GM21526 (cell line): ENCODE data around the gene DHRSX.
"Not testable (repeated sequence)": the region's sequence is repeated elsewhere in the genome, so short reads cannot be mapped to it uniquely, and the experiment has no call there.

Source experiments
- ATAC-seq: cut with Tn5 transposase; IDR thresholded peaks from one replicate; pipeline ENCODE4 v1.9.1; 2021; ENCODE audit warnings: moderate library complexity; ENCODE audit not compliant: unreplicated experiment, low FRiP score

DHRSX gene

GRCh38 chrX:2478546-2479419 lies 22.0 kb downstream of the DHRSX start:
- no peak for ATAC-seq

DNA sequence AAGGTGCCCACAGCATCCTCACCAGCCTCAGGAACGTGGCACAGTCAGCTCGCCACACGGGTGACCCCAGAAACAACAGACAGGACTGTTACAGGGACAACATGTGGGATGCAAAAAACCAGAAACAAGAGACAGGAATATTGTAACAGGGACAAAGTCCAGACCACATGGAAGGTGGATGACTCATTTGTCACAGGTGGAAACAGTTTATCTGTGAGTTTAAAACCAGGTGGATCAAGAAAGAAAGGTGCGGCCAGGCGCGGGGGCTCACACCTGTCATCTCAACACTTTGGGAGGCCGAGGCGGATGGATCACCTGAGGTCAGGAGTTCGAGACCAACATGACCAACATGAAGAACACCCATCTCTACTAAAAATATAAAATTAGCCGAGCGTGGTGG lies 23.5 kb downstream of the DHRSX start:
- not testable (repeated sequence) for ATAC-seq

GRCh38 chrX:2474963-2475726 lies 25.6 kb downstream of the DHRSX start:
- ATAC-seq, result no peak

- no peak for ATAC-seq
Observed at GRCh38 chrX:2474280-2474962, 26.4 kb downstream of the DHRSX start.

GRCh38 chrX:2473064-2473463 lies 27.7 kb downstream of the DHRSX start:
- ATAC-seq, result not testable (repeated sequence)

DNA sequence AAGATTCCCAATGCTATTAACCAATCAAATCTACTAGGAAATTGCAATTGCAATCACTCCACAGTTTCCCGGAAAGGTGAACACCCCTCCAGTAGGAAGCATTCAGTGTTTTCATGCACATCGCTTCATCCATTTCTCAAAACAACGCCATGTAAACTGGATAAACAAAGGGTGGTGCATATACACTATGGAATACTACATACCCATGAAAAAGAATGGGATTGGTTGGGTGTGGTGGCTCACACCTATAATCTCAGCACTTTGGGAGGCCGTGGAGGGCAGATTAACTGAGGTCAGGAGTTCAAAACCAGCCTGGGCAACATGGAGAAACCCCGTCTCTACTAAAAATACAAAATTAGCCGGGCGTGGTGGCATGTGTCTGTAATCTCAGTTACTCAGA lies 29.1 kb downstream of the DHRSX start:
- no peak for ATAC-seq

GRCh38 chrX:2471126-2471525 lies 29.6 kb downstream of the DHRSX start:
- ATAC-seq, result not testable (repeated sequence)

- ATAC-seq, result not testable (repeated sequence)
Observed at GRCh38 chrX:2469852-2470251, 30.9 kb downstream of the DHRSX start.

GRCh38 chrX:2469196-2469685 lies 31.5 kb downstream of the DHRSX start:
- no peak for ATAC-seq

GRCh38 chrX:2468261-2469195 lies 32.2 kb downstream of the DHRSX start:
- no peak for ATAC-seq

DNA sequence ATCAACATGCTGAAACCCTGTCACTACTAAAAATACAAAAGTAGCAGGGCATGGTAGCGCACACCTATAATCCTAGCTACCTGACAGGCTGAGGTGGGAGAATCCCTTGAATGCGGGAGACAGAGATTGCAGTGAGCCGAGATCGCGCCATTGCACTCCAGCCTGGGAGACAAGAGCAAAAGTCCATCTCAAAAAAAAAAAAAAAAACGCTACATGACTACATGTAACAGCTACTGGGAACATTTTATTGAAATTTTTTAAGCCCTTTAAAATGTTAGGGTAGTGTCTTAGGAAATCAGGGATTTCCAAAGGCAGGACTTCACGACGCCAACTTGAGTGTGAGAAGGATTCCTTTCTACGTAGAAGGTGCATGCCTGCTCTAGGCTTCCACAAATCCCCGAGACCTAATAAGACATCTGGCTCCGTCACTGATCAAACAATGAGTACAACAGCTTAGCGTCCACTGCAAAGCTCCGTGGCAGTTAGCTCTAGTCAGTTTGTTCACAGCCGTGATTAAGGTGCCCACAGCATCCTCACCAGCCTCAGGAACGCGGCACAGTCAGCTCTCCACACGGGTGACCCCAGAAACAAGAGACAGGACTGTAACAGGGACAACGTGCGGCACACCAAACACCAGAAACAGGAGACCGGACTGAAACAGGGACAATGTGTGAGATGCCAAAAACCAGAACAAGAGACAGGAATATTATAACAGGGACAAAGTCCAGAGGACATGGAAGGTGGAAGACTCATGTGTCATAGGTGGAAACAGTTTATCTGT lies 33.7 kb downstream of the DHRSX start:
- ATAC-seq, result no peak

DNA sequence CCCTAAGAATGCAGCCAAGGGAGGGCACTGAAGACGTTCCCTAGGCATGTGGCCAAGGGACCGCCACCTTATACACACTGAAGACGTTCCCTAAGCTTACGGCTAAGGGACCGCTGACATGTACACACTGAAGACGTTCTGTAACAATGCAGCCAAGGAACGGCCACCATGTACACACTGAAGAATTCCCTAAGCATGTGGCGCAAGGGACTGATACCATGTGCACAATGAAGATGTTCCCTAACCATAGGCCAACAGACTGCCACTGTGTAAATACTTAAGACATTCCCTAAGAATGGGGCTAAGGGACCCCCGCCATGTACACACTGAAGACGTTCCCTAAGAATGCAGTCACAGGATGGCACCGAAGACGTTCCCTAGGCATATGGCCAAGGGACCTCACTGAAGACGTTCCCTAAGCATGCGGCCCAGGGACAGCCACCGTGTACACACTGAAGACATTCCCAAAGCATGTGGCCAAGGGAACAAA lies 36.1 kb downstream of the DHRSX start:
- ATAC-seq, result no peak

GRCh38 chrX:2463973-2464676 lies 36.7 kb downstream of the DHRSX start:
- no peak for ATAC-seq

DNA sequence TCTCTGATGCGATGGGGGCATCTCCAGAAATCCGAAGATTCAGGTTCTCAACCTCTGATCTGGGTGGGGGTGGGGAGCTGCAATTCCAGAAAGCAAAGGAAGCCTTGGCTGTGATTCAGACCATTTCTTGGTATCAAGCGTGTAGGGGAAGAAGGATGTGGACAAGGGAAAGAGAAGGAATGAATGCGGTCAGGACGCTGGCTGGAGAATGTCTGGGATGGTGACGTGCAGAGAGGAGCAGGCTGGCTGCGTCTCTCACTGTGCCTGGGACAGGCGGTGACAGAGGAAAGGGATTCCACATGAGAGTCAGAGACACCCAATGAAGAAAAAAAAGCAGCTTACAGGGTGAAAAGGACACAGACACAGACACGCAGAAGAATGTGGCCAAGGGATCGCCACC lies 37.3 kb downstream of the DHRSX start:
- not testable (repeated sequence) for ATAC-seq

DNA sequence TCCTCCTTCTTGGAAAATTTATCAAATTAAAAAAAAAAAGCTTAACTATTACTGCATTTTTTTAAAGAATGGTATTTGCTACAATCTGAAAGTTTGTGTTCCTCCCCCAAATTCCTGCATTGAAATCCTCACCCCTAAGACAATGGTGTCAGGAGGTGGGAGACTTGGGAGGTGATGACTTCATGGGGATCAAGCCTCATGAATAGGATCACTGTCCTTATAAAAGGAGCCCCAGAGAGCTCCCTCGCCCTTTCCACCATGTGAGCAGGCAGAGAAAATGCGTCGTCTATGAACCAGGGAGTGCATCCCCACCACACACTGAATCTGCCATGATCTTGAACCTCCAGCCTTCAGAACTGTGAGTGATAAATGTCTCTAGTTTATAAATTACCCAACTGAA lies 38.0 kb downstream of the DHRSX start:
- no peak for ATAC-seq

GRCh38 chrX:2462074-2462473 lies 38.7 kb downstream of the DHRSX start:
- no peak for ATAC-seq

DNA sequence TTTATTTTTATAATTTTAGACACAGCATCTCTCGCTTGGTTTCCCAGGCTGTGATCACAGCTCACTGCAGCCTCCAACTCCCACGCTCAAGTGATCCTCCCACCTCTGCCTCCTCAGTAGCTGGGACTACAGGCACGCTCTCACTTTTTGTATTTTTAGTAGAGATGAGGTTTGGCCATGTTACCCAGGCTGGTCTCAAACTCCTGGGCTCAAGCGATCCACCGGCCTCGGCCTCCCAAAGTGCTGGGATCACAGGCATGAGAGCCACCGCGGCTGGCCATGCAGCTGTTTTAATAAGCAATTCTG lies 39.1 kb downstream of the DHRSX start:
- ATAC-seq, result no peak
